GM21717 (cell line): ENCODE results near the gene CARM1.
A peak's percentile ranks its signal among the peaks of the same experiment; 100 is the strongest.
"Not testable (repeated sequence)": the region's sequence is repeated elsewhere in the genome, so short reads cannot be mapped to it uniquely, and the experiment has no call there.

ENCODE experiments used
- ATAC-seq: cut with Tn5 transposase; IDR thresholded peaks from one replicate; pipeline ENCODE4 v1.9.1; 2021; ENCODE audit warnings: mild to moderate bottlenecking, moderate library complexity; ENCODE audit not compliant: unreplicated experiment

Gene CARM1

GRCh38 chr19:10872546-10873107 is 1.3 kb downstream of the CARM1 start:
- ATAC-seq: no peak

DNA sequence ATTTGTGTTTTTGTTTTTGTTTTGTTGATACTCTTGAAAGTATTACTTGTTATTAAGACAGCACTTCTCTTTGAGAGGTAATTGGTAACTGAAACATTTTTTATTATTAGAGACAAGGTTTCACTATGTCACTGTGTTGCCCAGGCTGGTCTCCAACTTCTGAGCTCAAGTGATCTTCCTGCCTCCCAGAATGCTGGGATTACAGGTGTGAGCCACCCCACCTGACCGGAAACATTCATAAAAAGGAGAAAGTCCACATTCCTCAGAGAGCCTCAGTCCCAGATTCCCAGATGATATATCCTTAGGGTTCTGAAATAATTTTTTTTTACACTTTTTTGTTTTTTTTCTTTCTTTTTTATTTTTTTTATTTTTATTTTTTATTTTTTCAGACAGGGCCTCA is 2.7 kb downstream of the CARM1 start:
- ATAC-seq: no peak

- ATAC-seq: peak; percentile 44
Measured at GRCh38 chr19:10876459-10877240, 5.3 kb downstream of the CARM1 start.

GRCh38 chr19:10877608-10878007 is 6.3 kb downstream of the CARM1 start:
- not testable (repeated sequence) for ATAC-seq

DNA sequence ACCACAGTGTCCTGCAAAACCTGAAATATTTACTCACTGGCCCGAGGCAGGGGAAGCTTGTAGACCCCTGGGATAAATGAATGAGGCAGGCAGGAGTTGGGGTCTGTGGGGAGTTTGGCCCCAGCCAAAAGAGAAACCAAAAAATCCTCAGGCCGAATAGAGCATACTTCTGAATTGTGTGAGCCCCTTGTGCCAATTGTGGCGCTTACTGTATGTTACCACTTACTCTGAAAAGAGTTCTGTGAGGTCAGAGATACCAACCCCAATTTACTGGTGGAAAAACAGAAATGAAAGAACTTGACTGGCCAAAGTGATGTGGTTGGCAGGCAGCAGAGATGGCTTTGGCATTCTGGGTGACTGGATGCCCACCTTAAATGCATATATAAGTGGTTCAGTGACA is 6.9 kb downstream of the CARM1 start:
- no peak for ATAC-seq

DNA sequence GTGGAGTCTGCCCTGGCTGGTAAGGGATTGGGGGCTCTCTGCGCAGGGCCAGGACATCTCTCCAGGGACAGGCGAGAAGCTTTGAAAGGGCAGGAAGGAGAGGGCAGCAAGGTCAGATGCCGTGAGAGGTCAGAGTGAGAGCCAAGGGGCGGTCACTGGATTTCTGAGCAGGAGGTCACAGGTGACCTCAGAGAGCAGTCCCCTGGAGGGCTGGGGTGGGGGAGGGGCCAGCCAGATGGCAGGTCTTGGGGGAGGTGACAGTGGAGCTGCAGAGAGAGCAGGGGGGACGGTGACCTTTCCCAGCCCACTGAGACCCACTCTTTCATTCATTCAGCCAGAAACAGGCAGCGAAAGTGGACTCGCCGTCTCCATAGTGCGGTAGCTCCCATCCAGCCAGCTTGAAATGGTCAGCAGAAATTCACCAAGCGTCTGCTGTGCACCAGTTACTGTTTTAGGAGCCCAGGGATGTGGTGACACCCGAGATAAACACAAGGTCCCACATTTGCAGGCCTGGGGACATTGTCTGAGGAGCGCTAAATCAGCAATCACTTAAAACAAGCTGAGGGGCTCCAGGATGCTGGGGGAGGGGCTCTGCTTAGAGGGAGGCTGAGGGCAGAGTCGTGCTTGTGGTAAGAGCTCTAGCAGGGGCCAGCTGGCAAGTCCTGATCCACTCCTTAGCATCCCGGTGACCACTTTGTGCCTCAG is 10.2 kb downstream of the CARM1 start:
- ATAC-seq: no peak

DNA sequence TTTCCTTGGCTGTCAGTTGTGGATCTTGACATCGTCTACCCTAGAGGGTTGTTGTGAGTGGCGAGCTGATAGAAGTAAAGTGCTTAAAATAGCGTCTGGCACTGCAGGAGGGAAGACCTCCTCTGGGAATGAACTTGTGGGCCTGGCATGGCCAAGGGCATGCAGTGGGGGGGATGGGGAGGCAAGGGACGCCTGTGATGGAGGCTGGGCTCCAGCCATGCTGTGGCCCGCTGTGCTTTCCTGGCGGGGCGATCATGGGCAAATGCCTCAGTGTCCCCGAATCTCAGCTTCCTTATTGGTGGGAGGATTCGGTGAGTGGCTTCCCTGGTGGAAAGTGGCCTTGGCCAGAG is 10.7 kb downstream of the CARM1 start:
- no peak for ATAC-seq

DNA sequence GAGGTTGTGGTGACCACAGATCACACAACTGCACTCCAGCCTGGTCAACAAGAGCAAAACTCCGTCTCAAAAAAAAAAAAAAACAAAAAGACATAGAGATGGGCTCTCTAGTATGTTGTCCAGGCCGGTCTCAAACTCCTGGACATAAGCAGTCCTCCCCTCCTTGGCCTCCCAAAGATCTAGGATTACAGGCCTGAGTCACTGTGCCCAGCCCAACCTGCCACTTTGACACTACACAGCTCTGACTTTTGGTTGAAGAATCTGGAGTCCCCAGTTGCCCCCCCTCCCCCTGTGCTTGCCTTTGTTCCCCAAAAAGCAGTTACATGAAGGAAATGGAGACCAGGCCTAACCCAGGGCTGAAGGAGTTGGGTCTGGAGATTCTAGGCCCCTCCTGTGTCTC is 12.9 kb downstream of the CARM1 start:
- ATAC-seq: no peak

- no peak for ATAC-seq
Measured at GRCh38 chr19:10885201-10886169, 14.1 kb downstream of the CARM1 start.

GRCh38 chr19:10887616-10888367 is 16.4 kb downstream of the CARM1 start:
- no peak for ATAC-seq

GRCh38 chr19:10888421-10888866 is 17.1 kb downstream of the CARM1 start:
- no peak for ATAC-seq

- no peak for ATAC-seq
Measured at GRCh38 chr19:10889880-10890279, 18.5 kb downstream of the CARM1 start.

GRCh38 chr19:10891405-10892086 is 20.2 kb downstream of the CARM1 start:
- no peak for ATAC-seq

DNA sequence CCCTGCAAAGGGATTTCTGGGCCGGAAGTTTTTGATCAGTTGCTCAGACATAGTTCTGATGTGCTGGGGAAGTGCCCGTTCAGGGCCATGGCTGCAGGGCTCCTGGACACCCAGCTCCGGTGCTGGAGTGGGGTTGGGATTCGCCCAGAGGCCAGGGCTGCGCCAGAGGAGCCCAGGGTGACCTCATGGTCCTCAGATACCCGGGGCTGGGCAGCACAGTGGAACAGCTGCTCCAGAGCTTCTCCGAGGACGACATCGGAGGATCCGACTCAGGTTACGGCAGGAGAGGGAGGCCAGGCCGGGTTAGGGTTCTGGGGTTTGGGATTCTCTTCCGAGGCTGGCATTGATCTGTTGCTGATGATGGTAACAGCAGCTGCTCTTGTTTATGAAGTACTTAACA is 20.9 kb downstream of the CARM1 start:
- no peak for ATAC-seq

- ATAC-seq: no peak
Measured at GRCh38 chr19:10894911-10895213, 23.5 kb downstream of the CARM1 start.

GRCh38 chr19:10895363-10895762 is 24.0 kb downstream of the CARM1 start:
- no peak for ATAC-seq

- no peak for ATAC-seq
Measured at GRCh38 chr19:10895920-10896319, 24.6 kb downstream of the CARM1 start.

DNA sequence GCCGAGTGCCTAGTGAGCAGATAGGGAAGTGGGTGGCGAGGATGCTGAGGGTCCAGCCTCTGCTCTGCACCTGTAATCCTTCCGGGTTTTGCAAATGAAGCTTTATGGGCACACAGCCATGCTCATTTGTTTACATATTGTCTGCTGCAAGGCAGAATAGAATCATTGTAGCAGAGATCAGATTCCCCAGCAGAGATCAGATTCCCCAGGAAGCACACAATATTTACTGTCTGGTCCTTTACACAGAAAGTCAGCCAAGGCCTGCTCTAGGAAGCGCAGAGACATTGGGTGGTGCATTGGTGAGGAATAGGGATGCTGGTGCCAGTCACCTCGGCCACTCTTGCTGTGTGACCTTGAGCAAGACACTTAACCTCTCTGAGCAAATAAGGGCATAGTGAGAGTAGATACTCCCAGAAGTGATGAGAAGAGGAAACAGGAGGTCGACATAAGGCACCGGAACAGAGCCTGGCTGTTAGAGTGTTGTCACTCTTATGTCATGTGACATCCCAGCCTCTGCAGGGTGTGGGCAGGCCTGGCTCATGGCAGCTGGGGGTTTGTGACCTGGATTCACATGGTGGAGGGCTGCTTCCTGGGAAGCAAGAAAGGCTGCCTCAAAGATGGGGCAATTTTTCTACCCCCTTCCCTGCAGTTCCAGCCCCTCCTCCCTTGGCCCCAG is 25.6 kb downstream of the CARM1 start:
- ATAC-seq: no peak

DNA sequence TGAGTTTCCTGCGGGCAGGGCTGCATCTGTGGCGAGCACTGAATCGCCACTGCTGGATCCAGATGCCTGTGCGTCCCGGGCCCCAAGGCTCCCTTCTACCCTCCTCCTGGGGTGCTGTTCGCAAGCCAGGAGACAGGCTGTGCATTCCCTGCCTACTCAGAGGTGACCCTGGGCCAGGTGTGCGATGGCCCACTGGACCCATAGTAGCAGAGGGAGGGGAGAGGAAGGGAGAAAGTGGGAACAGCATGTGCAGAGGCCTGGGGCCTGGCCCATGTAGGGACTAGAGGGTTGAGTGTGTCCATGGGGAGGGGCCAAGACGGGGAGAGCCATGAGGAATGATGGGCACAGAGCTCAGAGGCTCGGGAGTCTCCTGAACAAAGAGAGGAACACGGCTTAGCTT is 27.3 kb downstream of the CARM1 start:
- no peak for ATAC-seq
